Sigmoid colon (tissue), 7 donors: ENCODE results near the gene CMKLR1. TPM values are rescaled to one million over a fixed set of nuclear protein-coding genes. Genes with fewer than 3 reads are reported as not detected.

ENCODE experiments used
- DNase-seq: peaks from one replicate; pipeline ENCODE4 v3.0.0-alpha.2; 2019
- H3K27ac ChIP-seq, 4 donors: fragments of 200-600 bp; sonication (generic); one replicate each; pipeline ENCODE4 v1.5.1; 2016 to 2019; ENCODE audit warnings: mild to moderate bottlenecking in 1 of 4
- H3K27me3 ChIP-seq, 3 donors: fragments of 200-600 bp; sonication (generic); one replicate each; pipeline ENCODE4 v1.5.1; 2019; ENCODE audit warnings: mild to moderate bottlenecking in 1 of 3
- H3K36me3 ChIP-seq, 4 donors: fragments of 200-600 bp; sonication (generic); one replicate each; pipeline ENCODE4 v1.5.1; 2016 to 2019
- H3K4me1 ChIP-seq, 4 donors: fragments of 200-600 bp; sonication (generic); one replicate each; pipeline ENCODE4 v1.5.1; 2017 to 2019
- H3K4me3 ChIP-seq, 4 donors: fragments of 200-600 bp; sonication (generic); one replicate each; pipeline ENCODE4 v1.5.1; 2017 to 2019; ENCODE audit warnings: mild to moderate bottlenecking in 2 of 4, moderate library complexity in 1 of 4
- H3K9me3 ChIP-seq, 4 donors: fragments of 200-600 bp in 3 of 4; sonication (generic) in 3 of 4; one replicate each; pipeline versions ENCODE4 v1.5.1 to v1.6.1; 2013 to 2019
- EP300 ChIP-seq, 4 donors: sonication (generic); formaldehyde crosslinking; IDR thresholded peaks; one replicate each; pipeline ENCODE4 v1.6.1; 2017; ENCODE audit warnings: antibody characterized with exemption in 4 of 4
- POLR2A ChIP-seq, 2 donors: fragments of 450-650 bp; IDR thresholded peaks; one replicate each; pipeline ENCODE4 v1.6.1; 2016; ENCODE audit warnings: antibody characterized with exemption in 2 of 2, mild to moderate bottlenecking in 2 of 2, moderate library complexity in 2 of 2
- POLR2AphosphoS5 ChIP-seq, 4 donors: sonication (generic); formaldehyde crosslinking; IDR thresholded peaks; one replicate each; pipeline ENCODE4 v1.6.1; 2017; ENCODE audit warnings: antibody characterized with exemption in 4 of 4
- WGBS, 2 donors: extraction: QIAGEN DNeasy Blood & Tissue Kit; methylation state at CpG; one replicate each; pipeline ENCODE4 v1.1.7; 2013; 5-methylcytosine and 5-hydroxymethylcytosine counted together
- intact Hi-C: fragments of 100-400 bp; cut with DNase I; formaldehyde crosslinking; loops from one replicate; pipeline ENCODE4 v1.15.1; 2023
- polyA plus RNA-seq, 3 donors: library from polyadenylated mRNA; stranded (reverse); fragments of 200-250 nt; gene quantifications; one replicate each; pipeline ENCODE4 v1.2.3, GENCODE V29; 2013
- total RNA-seq, 4 donors: library from RNA; depleted of rRNA; stranded (reverse); fragments of >200 nt; gene quantifications; one replicate each; pipeline ENCODE4 v1.1.0, GENCODE V29; 2016
- TF ChIP-seq, protein P1 (sequence below), 4 experiments: fragments of 450-650 bp in 3 of 4; fragments of 200-600 bp in 1 of 4; IDR thresholded peaks; one replicate each; pipeline ENCODE4 v1.5.1; 2016 to 2019; ENCODE audit warnings: antibody characterized with exemption in 4 of 4, mild to moderate bottlenecking in 3 of 4, moderate library complexity in 2 of 4
- donor health status: healthy with polysubstance abuse.
- donor health status: Bipolar disorder and iron deficiency.
- donor health status: healthy.

Gene CMKLR1
- total and polyA plus RNA-seq, 7 donors: 3.0 to 14.8 (median 10.0) TPM

DNA sequence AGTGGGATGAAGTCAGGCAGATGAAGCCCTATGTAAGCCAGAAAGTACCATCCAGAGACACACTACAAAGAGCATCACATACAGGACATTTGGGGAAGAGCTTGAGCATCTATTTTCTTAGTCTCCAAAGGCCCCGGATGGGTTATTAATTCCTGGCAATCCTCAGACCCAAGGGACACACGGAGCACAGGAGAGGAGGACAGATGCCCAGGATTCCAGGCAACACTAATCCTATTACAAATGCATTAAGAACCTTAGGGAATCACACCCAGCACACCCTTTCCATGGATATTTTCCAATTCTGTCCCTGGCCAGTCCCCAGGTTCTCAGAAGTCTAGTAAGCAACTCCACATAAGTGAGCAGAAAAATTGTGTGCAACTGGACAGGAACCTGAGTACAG lies 65.9 kb downstream of the CMKLR1 start:
- 54 to 75% methylated on average over 2 of the region's 2 CpGs for WGBS, 2 donors
- DNase-seq: no peak

DNA sequence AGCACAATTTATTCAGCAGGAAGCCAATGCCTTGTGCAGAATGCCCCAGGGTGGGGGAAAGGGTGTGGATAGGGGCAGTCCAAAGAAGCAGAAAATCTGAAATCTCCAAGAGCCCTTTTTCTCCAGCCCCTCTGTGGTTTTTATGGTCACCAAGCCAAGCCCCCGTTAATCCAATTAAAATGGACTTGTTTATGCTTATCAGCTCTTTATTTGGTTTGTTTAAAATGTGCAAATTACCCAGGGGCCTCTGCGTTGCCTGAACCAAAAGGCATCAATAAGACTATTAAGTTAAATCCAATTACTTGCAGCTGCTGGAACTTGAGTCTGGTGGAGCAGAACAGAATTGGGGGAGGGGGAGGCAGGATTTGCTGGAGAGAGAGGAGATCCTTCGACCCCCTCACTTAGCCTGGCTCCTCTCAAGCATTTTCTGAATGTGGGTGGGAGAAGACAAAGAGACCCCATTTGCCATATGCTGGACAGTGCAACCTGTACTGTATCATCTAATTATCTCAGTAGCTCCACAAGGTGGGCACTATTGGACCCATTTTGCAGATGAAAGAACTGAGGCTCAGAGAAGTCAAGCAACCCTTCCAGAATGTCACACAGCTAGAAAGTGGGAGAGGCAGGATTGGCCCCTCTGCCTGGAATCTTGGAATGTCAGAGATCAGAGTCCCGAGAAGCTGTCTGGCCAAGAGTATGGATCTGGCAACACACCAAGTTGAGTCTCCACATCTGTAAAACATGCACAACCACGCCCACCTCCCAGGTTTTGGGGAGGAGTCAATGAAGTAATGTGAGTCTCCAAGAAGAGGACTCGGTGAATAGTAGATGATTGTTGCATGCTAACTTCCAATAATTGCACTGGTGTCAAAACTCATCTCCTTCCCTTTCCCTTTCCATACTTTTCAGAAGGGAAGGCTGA lies 66.9 kb downstream of the CMKLR1 start:
- H3K9me3 ChIP-seq: no peaks in the 10 kb centered on the region
- H3K36me3 ChIP-seq: no peaks in the 10 kb centered on the region
- H3K27me3 ChIP-seq: no peaks in the 10 kb centered on the region
- WGBS, 2 donors: 38 to 69% methylated on average over 6 of the region's 6 CpGs
- intact Hi-C loops: no loop called here
- H3K4me3 ChIP-seq: no peak overlapping the region
- no peak for DNase-seq
- TF ChIP-seq, protein P1, sequence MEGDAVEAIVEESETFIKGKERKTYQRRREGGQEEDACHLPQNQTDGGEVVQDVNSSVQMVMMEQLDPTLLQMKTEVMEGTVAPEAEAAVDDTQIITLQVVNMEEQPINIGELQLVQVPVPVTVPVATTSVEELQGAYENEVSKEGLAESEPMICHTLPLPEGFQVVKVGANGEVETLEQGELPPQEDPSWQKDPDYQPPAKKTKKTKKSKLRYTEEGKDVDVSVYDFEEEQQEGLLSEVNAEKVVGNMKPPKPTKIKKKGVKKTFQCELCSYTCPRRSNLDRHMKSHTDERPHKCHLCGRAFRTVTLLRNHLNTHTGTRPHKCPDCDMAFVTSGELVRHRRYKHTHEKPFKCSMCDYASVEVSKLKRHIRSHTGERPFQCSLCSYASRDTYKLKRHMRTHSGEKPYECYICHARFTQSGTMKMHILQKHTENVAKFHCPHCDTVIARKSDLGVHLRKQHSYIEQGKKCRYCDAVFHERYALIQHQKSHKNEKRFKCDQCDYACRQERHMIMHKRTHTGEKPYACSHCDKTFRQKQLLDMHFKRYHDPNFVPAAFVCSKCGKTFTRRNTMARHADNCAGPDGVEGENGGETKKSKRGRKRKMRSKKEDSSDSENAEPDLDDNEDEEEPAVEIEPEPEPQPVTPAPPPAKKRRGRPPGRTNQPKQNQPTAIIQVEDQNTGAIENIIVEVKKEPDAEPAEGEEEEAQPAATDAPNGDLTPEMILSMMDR (IDR thresholded peaks at IDR 0.05): no peak
- no peak for TF ChIP-seq EP300 (IDR thresholded peaks at IDR 0.05)
- no peak for TF ChIP-seq POLR2A (IDR thresholded peaks at IDR 0.05)
- TF ChIP-seq POLR2AphosphoS5 (IDR thresholded peaks at IDR 0.05): no peak
- no peaks in the 10 kb centered on the region for H3K4me1 ChIP-seq
- H3K27ac ChIP-seq: no peak overlapping the region

More for the DNA sequence above, 65.9 kb downstream of the CMKLR1 start:
- H3K27ac ChIP-seq: no peak overlapping the region
- no peaks in the 10 kb centered on the region for H3K9me3 ChIP-seq
- H3K4me3 ChIP-seq: no peak overlapping the region
- intact Hi-C loops: no loop called here
- H3K27me3 ChIP-seq: no peaks in the 10 kb centered on the region
- no peaks in the 10 kb centered on the region for H3K4me1 ChIP-seq
- no peak for TF ChIP-seq POLR2AphosphoS5 (IDR thresholded peaks at IDR 0.05)
- TF ChIP-seq POLR2A (IDR thresholded peaks at IDR 0.05): no peak
- TF ChIP-seq, protein P1 (IDR thresholded peaks at IDR 0.05): no peak
- TF ChIP-seq EP300 (IDR thresholded peaks at IDR 0.05): no peak
- no peaks in the 10 kb centered on the region for H3K36me3 ChIP-seq

DNA sequence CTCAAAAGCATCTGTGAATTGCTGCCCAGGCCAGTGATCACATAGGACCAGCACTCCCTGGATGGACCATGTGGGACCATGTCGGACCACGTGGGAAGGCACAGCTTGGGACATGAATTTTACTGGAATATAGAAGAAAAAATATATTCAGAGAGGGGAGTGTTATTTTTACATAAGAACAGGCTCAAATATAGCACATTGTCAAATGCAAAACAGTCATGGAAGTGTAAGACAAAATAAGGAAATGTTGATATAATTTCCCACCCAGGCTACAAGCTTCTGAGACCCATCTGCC lies 68.3 kb downstream of the CMKLR1 start:
- 59 to 73% methylated on average over 2 of the region's 2 CpGs for WGBS, 2 donors
- TF ChIP-seq EP300 (IDR thresholded peaks at IDR 0.05): no peak
- no peak for TF ChIP-seq POLR2A (IDR thresholded peaks at IDR 0.05)
- TF ChIP-seq, protein P1 (IDR thresholded peaks at IDR 0.05): no peak
- no peak for TF ChIP-seq POLR2AphosphoS5 (IDR thresholded peaks at IDR 0.05)
- intact Hi-C loops: no loop called here
- H3K4me1 ChIP-seq: no peaks in the 10 kb centered on the region
- H3K27me3 ChIP-seq: no peaks in the 10 kb centered on the region
- no peak overlapping the region for H3K27ac ChIP-seq
- DNase-seq: no peak
- H3K4me3 ChIP-seq: no peak overlapping the region
- H3K9me3 ChIP-seq: no peaks in the 10 kb centered on the region
- H3K36me3 ChIP-seq: no peaks in the 10 kb centered on the region

DNA sequence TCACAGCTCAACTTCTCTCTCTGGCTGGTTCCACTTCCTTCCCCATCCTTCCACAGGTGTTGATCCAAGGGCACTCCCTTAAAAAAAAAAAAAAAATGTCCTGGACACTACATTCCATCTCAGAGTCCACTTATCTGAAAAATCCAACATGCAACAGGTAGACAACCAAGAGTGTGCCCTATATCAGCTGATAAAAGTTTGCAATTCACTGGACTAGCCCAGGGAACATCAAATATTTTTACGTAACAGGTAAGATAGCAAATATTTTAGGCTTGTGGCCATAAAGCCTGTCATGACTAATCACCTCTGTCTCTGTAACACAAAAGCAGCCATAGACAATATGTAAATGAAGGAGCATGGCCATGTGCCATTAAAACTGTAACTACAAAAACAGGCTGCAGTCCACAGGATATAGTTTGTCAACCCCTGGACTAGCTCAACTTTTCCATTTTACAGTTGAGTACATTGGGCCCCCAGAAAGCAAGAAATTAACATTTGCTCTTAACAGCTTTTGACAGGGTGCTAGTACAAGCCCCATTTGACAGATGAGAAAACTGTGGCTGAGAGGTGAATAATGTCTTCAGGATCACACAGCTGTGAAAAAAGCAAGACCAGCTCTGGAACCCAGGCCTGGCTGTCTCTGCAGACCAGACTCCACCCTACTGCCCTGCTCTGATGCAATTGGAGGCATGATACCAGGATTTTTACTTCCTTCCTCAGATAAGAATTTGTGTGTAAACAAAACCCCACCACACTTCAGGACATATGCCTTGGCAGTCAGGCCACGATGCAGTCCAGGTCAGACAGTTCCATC lies 68.9 kb downstream of the CMKLR1 start:
- Histone ChIP-seq H3K4me1 (no peaks in the 10 kb centered on the region), H3K9me3 (no peaks in the 10 kb centered on the region), H3K36me3 (no peaks in the 10 kb centered on the region), H3K4me3 (no peak overlapping the region), H3K27me3 (no peaks in the 10 kb centered on the region), H3K27ac (no peak overlapping the region)
- WGBS, 2 donors: 29 to 54% methylated on average over 2 of the region's 2 CpGs
- DNase-seq: no peak
- intact Hi-C loops: no loop called here
- no peak for TF ChIP-seq POLR2A (IDR thresholded peaks at IDR 0.05)
- TF ChIP-seq, protein P1 (IDR thresholded peaks at IDR 0.05): no peak
- TF ChIP-seq EP300 (IDR thresholded peaks at IDR 0.05): no peak
- no peak for TF ChIP-seq POLR2AphosphoS5 (IDR thresholded peaks at IDR 0.05)
